Cardiac muscle cell (in vitro differentiated cells and primary cell): ENCODE measurements around the gene MTMR12. TPM values are rescaled to one million over a fixed set of nuclear protein-coding genes. Genes with fewer than 3 reads are reported as not detected.

Experiments
- DNase-seq, 2 donors: peaks; one replicate each; pipeline versions ENCODE4 v3.0.0 to v3.0.0-alpha.2; 2010 to 2017; ENCODE audit warnings: low read depth in 1 of 2, low spot score in 1 of 2
- H3K27ac ChIP-seq: fragments of 200-600 bp; sonication (generic); 2 replicates; pipeline ENCODE4 v1.5.1; 2016
- H3K27me3 ChIP-seq: fragments of 200-600 bp; sonication (generic); 2 replicates; pipeline ENCODE4 v1.6.0; 2016; ENCODE audit warnings: control low read depth
- H3K36me3 ChIP-seq: fragments of 200-600 bp; sonication (generic); 2 replicates; pipeline ENCODE4 v1.5.1; 2016; ENCODE audit warnings: control low read depth
- H3K4me1 ChIP-seq: fragments of 200-600 bp; sonication (generic); 2 replicates; pipeline ENCODE4 v1.8.1; 2017; ENCODE audit warnings: low read depth, mild to moderate bottlenecking, mixed run types
- H3K4me3 ChIP-seq: fragments of 200-600 bp; sonication (generic); 2 replicates; pipeline ENCODE4 v1.5.1; 2016; ENCODE audit warnings: mild to moderate bottlenecking
- H3K9me3 ChIP-seq: fragments of 200-600 bp; sonication (generic); 2 replicates; pipeline ENCODE4 v1.5.1; 2017; ENCODE audit warnings: low read depth, mild to moderate bottlenecking, control low read depth
- polyA plus RNA-seq: library from polyadenylated mRNA; unstranded; fragments of >200 nt; fragmentation: Nextera tagmentation; extraction: Ambion mirVana; gene quantifications from 2 replicates; pipeline ENCODE4 v1.2.1, GENCODE V29; 2016
- total RNA-seq: library from RNA; depleted of rRNA; stranded (reverse); fragments of >200 nt; gene quantifications from 2 replicates; pipeline ENCODE4 v1.2.3, GENCODE V29; 2016
- TF ChIP-seq, protein P1 (sequence below): IDR thresholded peaks from 2 replicates; pipeline ENCODE4 v1.5.1; 2012; ENCODE audit warnings: low read depth, mild to moderate bottlenecking, low read length

The MTMR12 gene
- total and polyA plus RNA-seq, 2 experiments from 2014 or later = 11.3 to 11.6 TPM

- no peak for DNase-seq
- Histone ChIP-seq H3K27me3 (no peaks in the 10 kb centered on the region), H3K4me3 (no peak overlapping the region), H3K9me3 (no peaks in the 10 kb centered on the region), H3K27ac (no peak overlapping the region), H3K4me1 (no peaks in the 10 kb centered on the region), H3K36me3 (peaks cover 40% of the 10 kb centered on the region)
- TF ChIP-seq, protein P1, sequence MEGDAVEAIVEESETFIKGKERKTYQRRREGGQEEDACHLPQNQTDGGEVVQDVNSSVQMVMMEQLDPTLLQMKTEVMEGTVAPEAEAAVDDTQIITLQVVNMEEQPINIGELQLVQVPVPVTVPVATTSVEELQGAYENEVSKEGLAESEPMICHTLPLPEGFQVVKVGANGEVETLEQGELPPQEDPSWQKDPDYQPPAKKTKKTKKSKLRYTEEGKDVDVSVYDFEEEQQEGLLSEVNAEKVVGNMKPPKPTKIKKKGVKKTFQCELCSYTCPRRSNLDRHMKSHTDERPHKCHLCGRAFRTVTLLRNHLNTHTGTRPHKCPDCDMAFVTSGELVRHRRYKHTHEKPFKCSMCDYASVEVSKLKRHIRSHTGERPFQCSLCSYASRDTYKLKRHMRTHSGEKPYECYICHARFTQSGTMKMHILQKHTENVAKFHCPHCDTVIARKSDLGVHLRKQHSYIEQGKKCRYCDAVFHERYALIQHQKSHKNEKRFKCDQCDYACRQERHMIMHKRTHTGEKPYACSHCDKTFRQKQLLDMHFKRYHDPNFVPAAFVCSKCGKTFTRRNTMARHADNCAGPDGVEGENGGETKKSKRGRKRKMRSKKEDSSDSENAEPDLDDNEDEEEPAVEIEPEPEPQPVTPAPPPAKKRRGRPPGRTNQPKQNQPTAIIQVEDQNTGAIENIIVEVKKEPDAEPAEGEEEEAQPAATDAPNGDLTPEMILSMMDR = no peak
Measured at GRCh38 chr5:32249668-32250067, 63.1 kb downstream of the MTMR12 start.

GRCh38 chr5:32245742-32246141 is 67.0 kb downstream of the MTMR12 start:
- H3K9me3 ChIP-seq = no peaks in the 10 kb centered on the region
- no peaks in the 10 kb centered on the region for H3K4me1 ChIP-seq
- TF ChIP-seq, protein P1 = no peak
- H3K4me3 ChIP-seq = no peak overlapping the region
- peaks cover 40% of the 10 kb centered on the region for H3K36me3 ChIP-seq
- no peaks in the 10 kb centered on the region for H3K27me3 ChIP-seq
- H3K27ac ChIP-seq = no peak overlapping the region
- no peak for DNase-seq

GRCh38 chr5:32244017-32244416 is 68.7 kb downstream of the MTMR12 start:
- H3K27ac ChIP-seq = no peak overlapping the region
- no peaks in the 10 kb centered on the region for H3K9me3 ChIP-seq
- DNase-seq = no peak
- H3K4me1 ChIP-seq = no peaks in the 10 kb centered on the region
- TF ChIP-seq, protein P1 = no peak
- no peaks in the 10 kb centered on the region for H3K27me3 ChIP-seq
- H3K36me3 ChIP-seq = peaks cover 44% of the 10 kb centered on the region
- H3K4me3 ChIP-seq = no peak overlapping the region

DNA sequence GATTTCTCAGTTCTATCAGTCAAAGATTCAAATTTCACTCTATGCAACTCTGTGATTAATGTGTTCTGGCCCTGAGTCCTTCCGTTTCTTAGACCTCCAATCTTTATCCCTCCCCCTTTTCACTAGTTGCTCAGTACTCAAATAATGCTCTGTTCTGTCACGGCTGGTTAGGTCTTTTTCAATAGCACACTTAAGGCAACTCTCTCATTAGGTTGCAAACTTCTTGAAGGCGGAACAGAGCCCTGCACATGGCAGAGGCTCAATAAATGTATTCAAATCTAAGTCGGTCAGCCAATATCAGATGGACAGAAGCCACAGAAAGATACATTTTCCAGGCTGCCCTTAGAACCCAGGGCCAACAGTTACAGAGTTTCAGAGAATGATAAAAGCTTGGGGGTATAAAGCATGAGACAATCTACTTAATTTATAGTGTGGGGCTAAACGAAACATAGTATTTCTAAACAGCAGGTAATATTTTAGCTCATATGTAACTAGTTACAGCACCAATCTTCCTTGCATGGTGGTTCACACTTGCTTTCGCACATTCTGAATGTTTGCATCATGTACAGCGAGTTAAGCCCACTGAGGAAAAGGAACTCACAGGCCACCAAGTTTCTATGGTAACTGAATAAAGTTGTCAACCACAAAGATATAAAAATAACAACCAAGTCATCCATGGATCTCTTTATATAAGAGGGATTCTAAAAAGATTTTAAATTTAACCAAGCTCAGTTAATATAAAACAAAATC is 71.5 kb downstream of the MTMR12 start:
- Histone ChIP-seq H3K27me3 (no peaks in the 10 kb centered on the region), H3K27ac (no peak overlapping the region), H3K36me3 (peaks cover 31% of the 10 kb centered on the region), H3K4me1 (no peaks in the 10 kb centered on the region), H3K4me3 (no peak overlapping the region), H3K9me3 (no peaks in the 10 kb centered on the region)
- DNase-seq = no peak
- TF ChIP-seq, protein P1 = no peak

- Histone ChIP-seq H3K9me3 (no peaks in the 10 kb centered on the region), H3K27ac (no peak overlapping the region), H3K4me1 (no peaks in the 10 kb centered on the region), H3K36me3 (peaks cover 35% of the 10 kb centered on the region), H3K27me3 (no peaks in the 10 kb centered on the region), H3K4me3 (no peak overlapping the region)
- DNase-seq = no peak
- TF ChIP-seq, protein P1 = no peak
Measured at GRCh38 chr5:32239385-32239784, 73.4 kb downstream of the MTMR12 start.
